GM20431 (cell line): ENCODE measurements around the gene NFKBIB.
"Not testable (repeated sequence)": the region's sequence is repeated elsewhere in the genome, so short reads cannot be mapped to it uniquely, and the experiment has no call there.

Experiments
- in situ Hi-C: fragments of 300-500 bp; cut with MseI, MboI; formaldehyde crosslinking; loops from one replicate; pipeline ENCODE4 v1.15.0; 2020; ENCODE audit warnings: low sequenced_read_pairs; ENCODE audit not compliant: unreplicated experiment

The NFKBIB gene, protein sequence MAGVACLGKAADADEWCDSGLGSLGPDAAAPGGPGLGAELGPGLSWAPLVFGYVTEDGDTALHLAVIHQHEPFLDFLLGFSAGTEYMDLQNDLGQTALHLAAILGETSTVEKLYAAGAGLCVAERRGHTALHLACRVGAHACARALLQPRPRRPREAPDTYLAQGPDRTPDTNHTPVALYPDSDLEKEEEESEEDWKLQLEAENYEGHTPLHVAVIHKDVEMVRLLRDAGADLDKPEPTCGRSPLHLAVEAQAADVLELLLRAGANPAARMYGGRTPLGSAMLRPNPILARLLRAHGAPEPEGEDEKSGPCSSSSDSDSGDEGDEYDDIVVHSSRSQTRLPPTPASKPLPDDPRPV

DNA sequence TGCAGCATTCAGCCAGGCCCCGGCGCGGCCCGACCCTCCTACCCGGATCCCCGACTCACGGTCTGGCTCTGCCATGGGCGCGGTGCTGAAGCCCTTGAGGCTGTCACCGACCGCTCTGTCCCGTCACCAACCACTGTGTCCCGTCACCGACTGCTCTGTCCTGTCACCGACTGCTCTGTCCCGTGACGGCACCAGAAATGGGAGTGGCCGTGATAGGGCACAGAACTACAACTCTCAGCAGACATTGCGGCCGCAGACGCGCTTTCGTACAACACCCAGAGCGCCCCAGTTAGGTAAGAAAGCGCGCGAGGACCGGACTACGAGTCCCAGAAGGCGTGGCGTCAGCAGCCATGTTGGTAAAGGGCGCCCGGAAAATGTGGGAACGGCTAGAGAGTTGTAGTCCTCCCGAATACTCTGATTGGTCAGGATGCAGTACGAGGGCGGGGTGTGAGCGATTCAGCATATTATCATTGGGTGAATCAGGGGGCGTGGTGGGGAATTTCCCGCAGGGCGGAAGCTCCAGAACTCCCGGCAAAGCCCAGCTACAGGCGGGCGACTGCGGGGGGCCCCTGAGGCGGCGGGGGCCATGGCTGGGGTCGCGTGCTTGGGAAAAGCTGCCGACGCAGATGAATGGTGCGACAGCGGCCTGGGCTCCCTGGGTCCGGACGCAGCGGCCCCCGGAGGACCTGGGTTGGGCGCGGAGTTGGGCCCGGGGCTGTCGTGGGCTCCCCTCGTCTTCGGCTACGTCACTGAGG, at the start of gene NFKBIB, which contains the start of gene SIRT2:
NFKBIB (plus strand) TSS at position 523 of the 755 bp plus-strand sequence; CDS start at position 587, 64 bp downstream.
SIRT2 (minus strand) TSS at position 172 of the 755 bp plus-strand sequence; CDS start at position 75, 97 bp downstream.
- in situ Hi-C loops: no loop called here

DNA sequence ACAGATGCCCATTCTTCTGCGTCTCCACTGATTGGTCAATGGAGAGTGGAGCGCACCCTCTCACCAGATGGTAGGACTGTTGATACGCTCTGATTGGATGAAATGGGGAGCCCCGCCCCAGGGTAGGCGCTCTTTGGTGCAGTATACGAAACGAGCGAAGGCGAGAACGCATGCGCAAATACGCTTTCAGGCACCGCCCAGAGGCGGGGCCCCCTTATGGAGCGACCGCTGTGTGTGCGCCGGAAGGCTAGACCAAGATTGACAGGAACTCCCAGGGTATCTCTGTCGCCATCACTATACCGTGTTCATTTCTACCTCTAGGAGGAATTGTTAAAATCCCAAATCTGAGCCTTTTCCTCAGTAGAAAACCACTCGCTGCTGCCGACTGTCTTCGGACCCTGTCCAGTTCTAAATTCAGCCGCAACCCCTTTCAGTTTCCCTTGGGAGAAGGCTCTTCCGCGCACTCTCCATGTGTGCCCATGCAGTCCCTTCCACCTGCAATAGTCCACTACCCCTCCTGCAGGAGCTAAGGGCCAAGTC, 49.3 kb upstream of the NFKBIB start:
- in situ Hi-C loops: no loop called here

DNA sequence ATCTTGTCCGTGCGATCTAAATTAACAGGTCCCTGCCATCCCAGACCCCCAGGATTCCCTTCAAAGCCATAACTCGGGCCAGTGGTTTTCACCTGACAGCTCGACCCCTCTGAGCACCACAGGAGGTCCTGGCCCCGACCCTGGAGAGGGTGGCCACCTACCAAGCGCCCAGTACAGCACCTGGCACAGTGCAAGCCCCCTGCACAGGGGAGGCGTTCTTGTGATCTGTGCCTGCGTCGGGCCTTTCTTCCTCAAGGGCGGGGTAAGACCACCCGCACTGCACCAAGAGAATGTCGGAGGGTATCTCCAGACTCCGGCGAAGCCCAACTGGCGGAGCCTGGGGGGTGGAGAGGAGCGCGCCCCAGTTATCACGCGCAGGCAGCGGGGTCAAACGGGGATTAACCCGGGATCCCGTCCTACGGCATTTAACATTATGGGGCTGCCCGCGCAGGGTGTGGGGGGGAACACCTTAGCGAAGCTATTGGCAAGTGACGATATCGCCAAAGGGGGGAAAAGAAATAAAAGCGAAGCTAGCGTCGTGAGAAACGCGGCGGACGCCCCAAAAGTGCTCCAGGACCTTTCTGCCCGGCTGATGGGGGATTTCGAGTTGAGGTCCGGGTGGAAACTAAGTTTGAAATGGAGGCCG, 48.7 kb upstream of the NFKBIB start:
- in situ Hi-C loops: no loop called here

DNA sequence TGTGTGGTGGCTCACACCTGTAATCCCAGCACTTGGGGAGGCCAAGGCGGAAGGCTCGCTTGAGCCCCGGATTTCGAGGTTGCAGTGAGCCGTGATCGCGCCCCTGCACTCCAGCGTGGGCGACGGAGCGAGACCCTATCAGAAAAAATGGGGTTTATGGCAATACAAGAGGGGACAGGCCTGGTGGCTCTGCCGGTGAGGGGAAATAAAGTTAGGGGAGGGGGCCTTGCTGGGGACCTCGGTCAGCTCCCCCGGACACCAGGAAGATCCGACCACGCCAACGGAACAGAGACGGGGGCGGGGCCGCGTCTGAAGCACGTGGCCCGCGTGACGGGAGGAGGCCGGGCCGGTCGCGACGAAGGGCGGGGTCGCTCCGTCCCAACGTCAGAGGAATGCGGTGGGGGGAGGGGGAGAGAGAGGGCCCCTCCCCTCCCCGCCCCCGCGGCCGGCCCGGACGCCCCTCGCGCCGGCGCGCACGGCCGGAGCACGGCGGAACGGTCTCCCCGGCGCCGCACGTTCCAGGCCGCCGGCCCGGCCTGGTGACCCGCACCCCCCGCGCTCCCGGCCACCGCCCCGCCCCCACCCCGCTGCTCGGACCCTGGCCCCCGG, 48.0 kb upstream of the NFKBIB start:
- in situ Hi-C loops: no loop called here

DNA sequence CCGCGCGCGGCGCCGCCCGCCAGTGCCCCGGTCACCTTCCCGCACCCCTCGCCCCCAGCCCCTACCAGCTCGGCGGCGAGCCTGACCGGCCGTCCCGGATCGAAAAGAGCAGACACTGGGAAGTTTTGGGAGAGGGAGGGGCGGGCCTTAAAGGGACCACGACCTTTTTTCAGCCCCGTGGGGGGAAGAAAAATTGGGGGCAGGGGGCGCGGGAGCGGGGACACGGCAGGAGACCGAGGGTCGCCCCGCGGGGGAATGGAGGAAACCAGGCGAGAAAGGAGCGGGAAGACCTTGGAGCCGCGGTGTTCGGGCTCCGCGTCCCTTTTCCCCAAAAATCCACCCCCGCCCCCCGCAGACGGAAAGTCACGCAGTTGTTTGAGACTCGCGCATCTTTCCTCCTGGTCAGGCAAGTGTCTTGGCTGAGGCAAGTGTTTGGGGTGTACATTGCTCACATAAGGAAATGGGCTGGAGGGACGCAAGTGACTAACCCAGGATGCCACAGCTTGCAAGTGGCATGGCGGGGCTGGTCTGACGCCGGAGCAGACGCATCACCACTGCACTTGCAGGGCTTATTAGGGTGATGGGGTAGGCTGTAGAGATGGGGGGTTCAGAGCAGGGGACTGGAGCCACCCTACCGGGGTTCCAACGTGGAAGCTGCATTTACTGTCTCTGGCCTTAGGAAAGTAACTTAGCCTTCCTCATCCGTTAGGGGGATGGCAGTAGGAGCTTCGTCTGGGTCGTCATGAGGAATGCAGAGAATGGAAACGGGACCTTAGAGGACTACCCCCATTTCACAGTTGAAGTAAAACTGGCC, 47.3 kb upstream of the NFKBIB start:
- in situ Hi-C loops: no loop called here

DNA sequence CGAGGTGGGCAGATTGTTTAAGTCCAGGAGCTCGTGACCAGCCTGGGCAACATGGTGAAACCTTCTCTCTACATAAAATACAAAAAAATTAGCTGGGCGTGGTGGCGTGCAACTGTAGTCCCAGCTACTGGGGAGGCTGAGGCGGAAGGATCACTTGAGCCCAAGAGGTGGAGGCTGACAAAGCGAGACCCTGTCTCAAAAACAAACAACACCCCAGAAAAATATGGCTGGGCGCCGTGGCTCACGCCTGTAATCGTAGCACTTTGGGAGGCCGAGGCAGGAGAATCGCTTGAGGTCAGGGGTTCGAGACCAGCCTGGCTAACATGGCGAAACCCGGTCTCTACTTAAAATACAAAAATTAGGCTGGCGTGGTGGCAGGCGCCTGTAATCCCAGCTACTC, 46.6 kb upstream of the NFKBIB start:
- in situ Hi-C loops: no loop called here

DNA sequence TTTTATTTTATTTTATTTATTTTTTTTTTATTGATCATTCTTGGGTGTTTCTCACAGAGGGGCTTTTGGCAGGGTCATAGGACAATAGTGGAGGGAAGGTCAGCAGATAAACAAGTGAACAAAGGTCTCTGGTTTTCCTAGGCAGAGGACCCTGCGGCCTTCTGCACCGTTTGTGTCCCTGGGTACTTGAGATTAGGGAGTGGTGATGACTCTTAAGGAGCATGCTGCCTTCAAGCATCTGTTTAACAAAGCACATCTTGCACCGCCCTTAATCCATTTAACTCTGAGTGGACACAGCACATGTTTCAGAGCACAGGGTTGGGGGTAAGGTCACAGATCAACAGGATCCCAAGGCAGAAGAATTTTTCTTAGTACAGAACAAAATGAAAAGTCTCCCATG, 44.8 kb upstream of the NFKBIB start:
- in situ Hi-C loops: not testable (repeated sequence)

DNA sequence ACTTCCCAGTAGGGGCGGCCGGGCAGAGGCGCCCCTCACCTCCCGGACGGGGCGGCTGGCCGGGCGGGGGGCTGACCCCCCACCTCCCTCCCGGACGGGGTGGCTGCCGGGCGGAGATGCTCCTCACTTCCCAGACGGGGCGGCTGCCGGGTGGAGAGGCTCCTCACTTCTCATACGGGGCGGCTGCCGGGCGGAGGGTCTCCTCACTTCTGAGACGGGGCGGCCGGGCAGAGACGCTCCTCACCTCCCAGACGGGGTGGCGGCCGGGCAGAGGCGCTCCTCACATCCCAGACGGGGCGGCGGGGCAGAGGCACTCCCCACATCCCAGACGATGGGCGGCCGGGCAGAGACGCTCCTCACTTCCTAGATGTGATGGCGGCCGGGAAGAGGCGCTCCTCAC, 44.0 kb upstream of the NFKBIB start:
- in situ Hi-C loops: not testable (repeated sequence)

DNA sequence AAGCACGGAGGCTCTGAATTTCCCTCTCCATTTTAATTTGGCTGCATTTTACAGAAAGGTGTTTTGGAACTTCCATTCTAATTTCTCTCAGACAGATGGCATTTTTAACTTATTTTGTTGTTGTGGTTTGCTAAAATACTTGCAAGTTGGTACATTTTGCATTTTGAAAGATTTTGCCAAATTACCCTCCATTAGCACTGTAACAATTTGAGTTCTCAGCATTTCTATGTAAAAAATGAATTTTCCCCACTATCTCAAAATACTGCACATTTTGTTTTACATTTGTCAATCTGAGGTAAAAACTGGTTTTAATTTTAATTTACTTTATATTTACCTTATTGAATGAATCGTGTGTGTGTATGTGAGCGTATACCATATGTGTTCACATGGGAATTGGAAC, 43.0 kb upstream of the NFKBIB start:
- in situ Hi-C loops: no loop called here

DNA sequence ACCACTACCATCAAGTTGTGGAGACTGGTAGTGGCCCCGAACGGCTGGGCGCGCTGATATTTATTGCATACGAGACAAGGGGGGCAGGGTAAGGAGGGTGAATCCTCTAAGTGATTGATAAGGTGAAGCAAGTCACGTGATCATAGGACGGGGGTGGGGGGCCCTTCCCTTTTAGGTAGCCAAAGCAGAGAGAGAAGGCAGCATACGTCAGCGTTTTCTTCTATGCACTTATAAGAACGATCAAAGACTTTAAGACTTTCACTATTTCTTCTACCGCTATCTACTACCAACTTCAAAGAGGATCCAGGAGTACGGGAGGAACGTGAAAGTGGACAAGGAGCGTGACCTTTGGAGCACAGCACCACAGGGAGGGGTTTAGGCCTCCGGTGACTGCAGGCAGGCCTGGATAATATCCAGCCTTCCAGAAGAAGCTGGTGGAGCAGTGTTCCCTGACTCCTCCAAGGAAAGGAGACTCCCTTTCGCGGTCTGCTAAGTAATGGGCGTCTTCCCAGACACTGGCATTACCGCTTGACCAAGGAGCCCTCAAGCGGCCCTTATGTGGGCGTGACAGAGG, 40.1 kb upstream of the NFKBIB start:
- in situ Hi-C loops: not testable (repeated sequence)

DNA sequence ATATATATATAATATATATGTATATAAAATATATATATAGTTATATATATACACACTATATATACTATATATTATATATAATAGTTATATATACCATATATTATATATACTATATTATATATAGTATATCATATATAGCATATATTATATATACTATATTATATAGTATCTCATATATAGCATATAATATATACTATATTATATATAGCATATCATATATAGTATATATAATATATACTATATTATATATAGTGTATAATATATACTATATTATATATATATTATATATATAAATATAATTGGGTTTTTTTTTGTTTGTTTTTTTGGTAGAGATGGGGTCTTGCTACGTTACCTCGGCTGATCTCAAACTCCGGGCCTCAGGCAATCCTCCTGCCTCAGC, 38.4 kb upstream of the NFKBIB start:
- in situ Hi-C loops: no loop called here

DNA sequence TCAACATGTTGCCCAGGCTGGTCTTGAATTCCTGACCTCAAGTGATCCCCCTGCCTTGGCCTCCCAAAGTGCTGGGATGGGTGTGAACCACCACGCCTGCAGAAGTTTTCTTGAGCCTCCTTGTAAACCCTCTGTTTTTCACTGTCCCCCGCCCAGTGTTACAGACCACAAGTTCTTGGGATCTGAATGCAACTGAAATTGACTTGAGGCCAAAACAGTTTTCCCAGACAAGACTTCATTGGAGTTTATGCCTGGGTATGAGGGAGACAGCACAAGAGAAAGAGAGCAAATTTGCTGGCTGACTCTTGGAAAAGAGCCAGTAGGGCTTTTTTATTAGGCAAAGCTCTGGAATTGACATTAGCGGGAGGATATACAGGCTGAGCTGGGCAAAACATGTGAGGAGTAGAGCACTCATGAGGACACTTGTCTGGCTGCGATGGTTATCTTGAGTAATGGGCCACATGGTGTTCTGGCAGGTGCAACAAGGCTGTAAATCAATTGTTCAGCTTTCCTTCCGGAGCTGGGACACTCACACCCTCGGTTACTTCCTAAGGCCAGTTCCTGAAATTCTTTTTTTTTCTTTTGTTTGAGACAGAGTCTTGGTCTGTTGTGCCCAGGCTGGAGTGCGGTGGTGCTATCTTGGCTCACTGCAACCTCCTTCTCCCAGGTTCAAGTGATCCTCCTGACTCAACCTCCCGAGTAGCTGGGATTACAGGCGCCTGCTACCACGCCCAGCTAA, 37.3 kb upstream of the NFKBIB start:
- in situ Hi-C loops: no loop called here

DNA sequence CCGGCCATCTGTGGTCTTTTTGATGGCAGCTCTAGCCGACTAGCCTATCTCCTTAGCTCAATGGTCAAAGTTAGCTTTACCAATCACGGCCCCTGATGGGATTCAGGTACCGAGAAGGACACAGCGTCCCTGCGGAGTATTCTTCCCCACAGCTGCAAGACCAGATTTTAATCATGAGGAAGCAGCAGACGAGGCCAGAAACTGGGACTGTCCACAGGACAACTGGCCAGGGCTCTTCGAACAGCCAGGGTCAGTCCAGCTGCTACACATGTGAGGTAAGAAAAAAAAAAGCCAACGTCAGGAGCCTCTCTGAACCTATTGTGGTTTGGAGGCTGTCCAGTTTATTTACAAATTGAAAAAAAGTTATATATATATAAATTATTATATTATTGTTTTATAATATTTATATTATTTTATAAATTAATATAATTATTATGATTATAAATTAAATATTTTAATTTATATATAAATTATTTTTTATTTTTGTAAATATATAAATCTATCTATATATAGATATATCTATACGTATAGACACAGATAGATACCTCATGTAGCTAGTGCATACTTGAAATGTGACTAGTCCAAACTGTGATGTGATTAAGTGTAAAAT, 32.5 kb upstream of the NFKBIB start:
- in situ Hi-C loops: no loop called here

DNA sequence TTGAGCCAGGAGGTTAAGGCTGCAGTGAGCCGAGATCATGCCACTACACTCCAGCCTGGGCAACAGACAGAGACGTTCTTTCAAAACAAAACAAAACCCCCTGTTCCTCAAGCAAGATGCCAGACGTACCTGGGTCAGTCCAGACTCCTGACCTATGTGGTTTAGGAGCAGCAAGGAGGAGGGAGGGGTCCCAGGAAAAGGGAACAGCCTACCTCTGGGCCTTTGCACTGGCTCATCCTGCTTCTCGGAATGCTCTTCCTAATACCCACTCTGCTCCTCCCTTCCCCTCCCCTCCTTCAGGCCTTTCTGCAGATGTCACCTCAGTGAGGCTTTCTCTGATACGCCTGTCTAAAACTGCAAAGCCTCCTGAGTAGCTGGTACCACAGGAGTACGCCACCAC, 31.2 kb upstream of the NFKBIB start:
- in situ Hi-C loops: no loop called here

DNA sequence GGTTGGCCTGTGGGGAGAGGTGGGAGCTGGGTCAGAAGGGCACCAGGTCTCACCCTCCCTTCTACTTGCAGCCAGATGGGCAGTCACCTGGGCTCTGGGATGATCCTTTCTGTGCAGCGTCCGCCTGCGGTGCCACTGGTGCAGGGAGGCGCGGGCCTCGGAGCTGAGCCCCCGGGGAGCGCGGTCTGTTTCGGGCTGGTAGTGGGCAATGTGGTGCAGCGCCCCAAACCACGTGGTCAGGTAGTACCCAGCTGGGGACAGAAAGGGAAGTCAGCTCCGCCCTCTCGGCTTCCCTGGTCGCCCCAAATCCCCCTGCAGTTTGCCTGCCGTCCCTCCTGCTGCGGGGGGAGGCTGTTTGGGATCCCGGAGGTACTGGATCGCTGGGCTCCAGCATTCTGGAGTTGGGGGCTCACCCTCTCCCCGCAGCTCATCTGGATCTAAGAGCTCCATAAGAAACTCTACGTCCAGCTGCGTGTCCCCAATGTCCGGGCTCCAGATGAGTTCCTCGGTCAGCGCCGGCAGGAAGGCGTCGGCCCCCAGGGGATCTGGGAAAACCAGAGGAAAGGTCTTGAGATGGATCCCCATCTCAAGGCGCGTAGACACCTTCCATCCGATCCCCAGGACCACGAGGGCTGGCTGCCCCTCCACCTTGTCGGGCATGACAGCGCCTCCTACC, 30.5 kb upstream of the NFKBIB start:
- in situ Hi-C loops: no loop called here

DNA sequence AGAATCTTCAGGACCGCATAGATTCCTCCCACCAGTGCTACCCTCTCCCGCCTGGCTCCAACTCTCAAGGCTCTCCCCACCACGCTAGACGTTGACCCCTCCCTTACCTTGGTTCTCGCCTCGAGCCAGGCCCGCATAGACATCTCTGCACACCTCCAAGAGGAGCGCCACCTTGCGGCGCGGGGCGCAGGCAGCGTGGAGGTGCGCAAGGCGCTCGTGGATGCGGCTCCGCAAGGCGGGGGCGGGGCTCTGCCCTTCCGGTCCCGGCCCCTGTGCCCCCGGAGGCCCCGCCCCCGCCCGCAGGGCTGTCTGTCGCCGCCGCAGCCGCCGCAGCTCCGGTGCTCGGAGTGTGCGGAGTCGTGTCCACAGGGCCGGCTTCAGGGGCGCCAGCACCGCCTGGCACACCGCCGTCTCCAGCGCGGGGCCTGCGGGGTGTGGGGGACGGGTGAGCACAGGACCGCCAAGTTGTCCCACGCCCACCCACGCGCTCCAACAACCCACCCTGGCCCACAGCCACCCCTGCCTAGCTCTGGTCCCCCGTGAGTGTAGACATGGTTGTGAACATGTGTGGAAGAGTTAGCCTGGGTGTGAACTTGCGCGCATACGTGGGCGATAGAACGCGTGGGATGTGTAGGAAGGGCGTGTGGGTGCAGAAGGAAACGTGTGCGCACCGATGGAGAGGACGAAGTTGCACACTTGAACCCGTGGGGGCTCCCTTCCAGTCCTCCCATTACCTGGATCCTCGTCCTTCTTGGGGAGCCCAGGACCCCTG, 29.7 kb upstream of the NFKBIB start:
- in situ Hi-C loops: no loop called here

DNA sequence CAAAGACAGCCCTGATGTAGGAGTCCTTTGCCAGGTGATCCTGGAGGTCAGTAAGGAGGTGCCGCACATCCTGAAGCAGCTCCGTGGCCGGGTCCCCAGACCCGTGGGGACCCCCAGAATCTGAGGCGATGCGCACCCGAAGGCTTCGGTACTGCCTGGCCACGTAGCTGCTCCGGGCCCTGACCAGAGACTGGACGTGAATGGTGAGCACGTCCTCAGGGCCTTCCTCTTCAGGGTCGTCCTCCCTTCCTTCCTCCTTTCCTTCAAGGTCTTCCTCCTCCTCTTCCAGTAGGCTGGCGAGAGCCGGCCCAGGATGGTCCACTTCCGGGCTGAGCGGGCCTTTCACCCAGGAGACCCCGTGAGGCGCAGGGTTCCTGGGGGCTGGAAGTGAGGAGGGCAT, 29.2 kb upstream of the NFKBIB start:
- in situ Hi-C loops: no loop called here
